SK-N-MC (cell line): Measurements from ENCODE around the gene VHLL.

Source experiments
- EZH2 ChIP-seq: fragments of 200-600 bp; sonication (generic); IDR thresholded peaks from one replicate; pipeline ENCODE4 v1.6.1; 2017; ENCODE audit warnings: antibody characterized with exemption
- POLR2AphosphoS5 ChIP-seq: IDR thresholded peaks from 2 replicates; pipeline ENCODE4 v1.6.1; 2012; ENCODE audit warnings: mild to moderate bottlenecking, low read depth, low read length, borderline replicate concordance

DNA sequence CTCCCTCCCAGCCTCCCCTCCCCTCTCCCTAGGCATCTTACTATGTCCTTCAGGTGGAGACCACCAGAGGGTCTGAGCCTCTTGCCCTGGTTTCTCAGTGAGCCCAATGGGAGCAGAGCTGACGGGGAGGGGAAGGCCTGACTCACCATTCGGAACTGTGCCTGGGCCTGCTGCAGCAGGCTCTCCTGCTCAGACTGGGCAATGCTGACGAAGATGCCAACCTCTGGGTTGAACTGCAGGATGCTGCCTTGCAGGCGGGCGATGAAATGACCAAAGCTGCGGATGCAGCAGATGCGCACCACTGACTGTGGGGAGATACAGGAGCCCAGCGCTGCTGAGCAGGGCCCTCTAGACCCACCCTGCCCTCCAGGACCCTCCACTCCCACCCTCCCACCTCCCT, 40.2 kb downstream of the VHLL start:
- TF ChIP-seq POLR2AphosphoS5: no peak
- no peak for TF ChIP-seq EZH2
